ENCODE data around the gene SLC1A5.
A peak's percentile ranks its signal among the peaks of the same experiment; 100 is the strongest.

The SLC1A5 gene

DNA sequence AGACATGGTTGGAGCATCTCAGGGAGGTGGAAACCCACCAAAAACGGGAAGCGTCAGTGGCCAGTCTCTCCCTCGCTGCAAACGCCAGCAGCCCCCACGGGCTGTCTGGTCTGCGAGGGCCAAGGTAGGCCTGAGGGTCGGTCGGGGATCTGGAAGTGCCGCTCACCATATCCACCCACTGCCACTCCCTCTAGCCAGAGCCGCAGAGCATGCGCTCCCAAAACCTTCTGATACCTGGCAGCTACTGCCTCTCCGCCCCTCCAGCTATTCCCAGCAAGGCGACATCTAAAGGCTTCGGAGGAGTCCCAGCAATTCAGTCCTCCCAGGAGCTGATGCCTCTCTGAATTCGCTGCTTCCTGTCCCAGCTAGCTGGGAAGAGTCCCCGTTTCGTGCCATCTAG is 46.9 kb downstream of the SLC1A5 start:
- DNase-seq, result no peak

DNA sequence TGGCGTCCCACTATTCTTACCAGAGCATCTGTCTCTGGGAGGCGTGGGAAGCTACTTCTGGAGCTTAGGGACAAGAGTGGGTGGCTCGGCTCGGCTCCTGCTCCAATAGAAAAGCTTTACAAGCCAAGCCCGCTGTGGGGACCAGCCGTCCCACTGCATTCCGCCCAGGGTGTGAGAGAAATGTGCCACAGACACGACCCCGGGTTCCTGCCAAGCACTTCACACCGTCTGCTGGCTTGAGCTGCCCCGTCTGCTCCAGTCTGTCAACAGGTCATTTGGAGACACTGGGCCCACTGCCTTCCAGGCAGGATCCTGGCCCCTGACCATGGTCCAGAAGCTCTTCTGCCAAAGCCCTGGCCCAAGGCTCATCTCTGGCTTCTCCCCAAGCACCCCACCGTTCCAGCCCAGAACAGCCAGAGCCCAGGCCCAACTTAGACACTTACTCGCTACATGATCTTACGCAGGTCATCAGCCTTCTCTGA is 49.1 kb downstream of the SLC1A5 start:
- no peak for DNase-seq

DNA sequence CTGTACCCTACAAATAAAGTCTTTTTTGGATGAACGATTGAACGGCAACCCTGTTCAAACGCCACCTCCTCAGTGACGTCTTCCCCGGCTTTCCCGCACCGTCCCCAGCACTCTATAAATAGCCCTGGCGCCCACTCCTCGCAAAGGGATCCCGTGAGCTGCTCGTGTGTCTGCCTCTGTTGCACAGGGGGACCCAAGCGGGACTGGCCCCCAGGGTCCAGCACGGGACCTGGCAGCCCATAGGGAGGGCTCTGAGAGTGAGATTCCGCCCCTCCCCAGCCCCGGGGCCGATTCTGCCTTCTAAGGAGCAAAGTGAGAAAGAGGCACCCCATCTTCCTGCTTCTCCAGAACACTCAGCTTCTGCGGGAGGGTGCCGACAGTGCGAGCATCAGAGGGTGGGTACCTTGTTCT is 50.6 kb downstream of the SLC1A5 start:
- DNase-seq, result no peak

DNA sequence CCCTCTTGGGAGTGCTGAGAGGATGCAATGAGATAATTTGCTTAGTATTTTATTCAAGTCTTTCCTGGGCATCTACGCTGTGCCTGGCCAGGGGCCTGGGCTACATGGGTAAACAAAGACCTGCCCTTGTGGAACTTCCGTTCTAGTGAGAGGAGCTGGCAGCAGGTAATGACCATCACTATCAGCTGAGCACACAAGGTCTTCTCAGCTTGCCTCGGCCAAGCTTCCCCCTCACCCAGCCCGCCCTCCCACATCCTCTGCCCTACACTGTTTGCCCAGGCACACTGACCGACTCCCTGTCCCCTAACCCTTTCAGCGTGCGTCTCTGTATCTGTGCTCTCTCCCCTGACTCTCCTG is 51.1 kb downstream of the SLC1A5 start:
- DNase-seq, result no peak

DNA sequence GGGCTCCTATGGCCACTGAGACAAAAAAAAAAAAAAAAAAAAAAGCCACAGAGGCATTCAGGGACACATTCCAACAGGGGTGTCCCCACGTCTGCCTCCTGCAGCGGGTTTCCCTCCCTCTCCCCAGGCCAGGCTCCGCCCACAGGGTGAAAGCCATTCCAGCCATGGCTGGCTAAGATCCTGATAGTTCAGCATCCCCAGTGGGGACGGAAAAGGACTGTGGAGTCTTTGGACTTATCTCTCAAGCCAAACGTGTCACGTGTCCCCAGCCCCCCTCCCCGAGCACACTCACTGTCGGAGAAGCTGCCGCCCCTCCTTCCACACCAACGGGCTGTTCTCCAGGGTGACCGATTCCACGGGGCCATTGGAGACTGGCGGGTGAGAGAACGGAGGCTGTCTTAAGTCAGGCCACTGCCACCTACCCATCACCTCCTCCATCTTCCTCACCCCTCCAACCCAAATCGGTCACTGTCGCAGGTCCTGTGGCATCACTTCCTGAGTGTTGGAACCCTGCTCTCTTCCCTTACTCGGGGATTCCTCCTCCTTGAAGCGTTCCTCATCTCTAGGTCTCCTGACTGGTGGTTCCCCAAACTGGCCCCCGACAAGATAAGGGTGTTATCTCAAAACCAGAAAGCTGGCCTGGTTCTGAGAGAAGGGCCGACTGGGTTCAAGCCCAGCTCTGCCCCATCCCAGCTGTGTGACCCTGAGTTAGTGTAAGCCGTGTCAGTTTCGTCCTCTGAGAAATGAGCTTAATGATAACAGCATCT is 51.7 kb downstream of the SLC1A5 start:
- DNase-seq, result no peak

DNA sequence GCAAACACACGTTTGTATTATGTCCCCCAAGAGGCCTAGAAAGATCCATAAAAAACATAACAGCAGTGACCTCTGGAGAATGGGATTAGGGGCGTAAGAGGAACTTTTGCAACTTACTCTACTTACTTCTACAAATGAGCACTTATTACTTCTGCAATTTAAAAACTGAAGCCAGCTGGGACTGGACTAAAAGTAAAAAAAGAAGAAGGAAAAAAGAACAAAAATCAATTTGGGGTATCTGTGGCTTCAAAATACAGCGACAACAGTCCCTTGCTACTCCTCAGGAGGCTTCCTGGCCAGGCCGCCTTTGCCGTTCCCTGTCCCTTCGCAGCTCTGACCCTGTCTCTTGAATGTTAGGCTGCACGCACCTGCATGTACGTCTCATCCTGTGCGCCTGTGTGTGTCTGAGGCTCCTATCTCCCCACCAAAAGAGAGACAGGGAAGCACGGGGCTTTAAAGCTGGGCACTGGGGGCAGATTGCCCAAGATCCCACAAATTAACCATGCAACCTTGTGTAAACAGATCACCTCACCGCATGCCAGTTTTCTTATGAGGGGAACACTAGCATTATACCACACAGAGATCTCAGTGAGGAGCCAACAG is 54.6 kb downstream of the SLC1A5 start:
- DNase-seq, result no peak

GRCh38 chr19:46732966-46733689 is 55.3 kb downstream of the SLC1A5 start:
- DNase-seq, result no peak

GRCh38 chr19:46732172-46732938 is 56.0 kb downstream of the SLC1A5 start:
- DNase-seq, result no peak

- no peak for DNase-seq
These were observed 56.8 kb downstream of the SLC1A5 start for GRCh38 chr19:46731584-46731983.

- no peak for DNase-seq
These were observed 57.3 kb downstream of the SLC1A5 start for GRCh38 chr19:46731007-46731501.

- DNase-seq, result no peak
These were observed 57.8 kb downstream of the SLC1A5 start for GRCh38 chr19:46730595-46730994.

GRCh38 chr19:46730187-46730586 is 58.2 kb downstream of the SLC1A5 start:
- DNase-seq, result no peak

DNA sequence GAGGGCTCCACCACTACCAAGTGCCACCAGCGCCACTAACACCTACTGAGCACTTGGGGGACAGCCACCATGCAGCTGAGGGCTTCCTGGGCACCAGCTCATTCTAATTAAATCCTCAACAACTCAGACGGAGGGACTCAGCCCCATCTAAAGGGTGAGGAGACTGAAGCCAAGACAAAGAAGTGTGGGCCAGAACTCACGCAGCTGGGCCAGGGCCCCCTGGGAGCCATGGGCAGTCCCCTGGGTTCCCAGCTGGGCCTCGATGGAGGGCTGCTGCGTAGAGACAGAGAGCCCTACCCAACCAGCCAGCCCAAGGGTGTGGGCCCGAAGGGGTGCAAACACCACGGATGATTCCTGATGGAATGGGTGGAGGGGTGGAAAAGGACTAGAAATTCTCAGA is 58.7 kb downstream of the SLC1A5 start:
- DNase-seq, result no peak

- DNase-seq, result peak; percentile 77 to 82
These were observed 59.6 kb downstream of the SLC1A5 start for GRCh38 chr19:46728693-46729339.

DNA sequence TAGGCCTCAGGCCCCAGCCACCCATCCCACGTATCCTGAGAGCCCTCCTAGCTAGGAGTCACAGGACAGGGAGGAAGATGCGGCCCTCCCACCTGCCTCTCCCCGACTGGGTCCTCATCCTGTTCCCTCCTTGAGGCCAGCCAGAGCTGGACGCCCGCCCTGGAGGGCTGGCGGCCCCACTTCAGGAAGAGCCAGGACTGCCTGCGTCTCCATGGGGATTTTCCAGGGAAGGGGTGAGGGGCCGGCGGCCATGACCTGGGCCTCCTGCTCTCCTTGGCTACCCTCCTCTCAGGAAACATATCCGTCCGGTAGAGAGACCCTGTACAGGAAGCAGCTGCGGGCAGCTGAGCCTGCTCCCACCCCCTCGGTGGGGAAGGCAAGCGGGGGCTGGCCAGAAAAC is 60.2 kb downstream of the SLC1A5 start:
- DNase-seq, result no peak

DNA sequence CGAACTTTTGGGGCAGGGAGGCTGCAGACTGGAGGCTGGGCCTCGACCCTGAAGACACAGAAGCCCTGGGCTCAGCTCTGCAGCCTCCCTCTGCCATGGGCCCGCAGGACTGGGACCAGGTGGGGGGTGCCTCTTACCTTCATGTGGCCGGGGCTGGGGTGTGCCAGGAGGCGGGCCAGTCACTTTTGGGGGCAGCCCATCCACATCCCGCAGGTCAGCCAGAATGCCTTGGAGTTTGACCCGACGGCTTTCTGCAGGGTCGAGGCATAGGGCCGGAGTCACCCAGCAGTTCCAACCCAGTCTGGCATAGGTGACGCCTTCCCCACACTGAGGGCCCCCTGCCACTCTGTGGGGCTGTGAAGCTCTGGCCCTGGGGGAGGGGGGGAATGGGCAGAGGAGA is 60.6 kb downstream of the SLC1A5 start:
- no peak for DNase-seq

GRCh38 chr19:46726971-46727501 is 61.4 kb downstream of the SLC1A5 start:
- no peak for DNase-seq

DNA sequence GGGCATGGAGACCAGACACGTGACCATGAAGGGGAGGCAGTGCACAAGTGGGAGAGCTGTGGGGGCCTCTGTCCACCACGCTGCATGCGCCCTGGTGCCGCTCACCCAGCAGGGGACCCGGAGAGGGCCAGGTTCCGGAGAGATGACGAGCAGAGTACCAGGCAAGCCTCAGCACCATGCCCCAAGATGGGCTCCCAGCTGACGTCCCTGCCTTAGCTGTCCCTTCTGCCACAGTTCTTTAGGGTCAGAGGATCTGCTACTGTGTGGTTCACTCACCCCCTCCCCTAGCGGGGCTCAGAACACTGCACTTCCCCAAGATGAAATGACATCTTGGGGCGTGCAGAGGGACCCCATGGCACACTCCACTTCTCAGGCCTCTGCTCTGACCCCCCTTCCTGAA is 61.8 kb downstream of the SLC1A5 start:
- DNase-seq, result no peak

- no peak for DNase-seq
These were observed 62.5 kb downstream of the SLC1A5 start for GRCh38 chr19:46725859-46726393.

GRCh38 chr19:46725036-46725820 is 63.2 kb downstream of the SLC1A5 start:
- no peak for DNase-seq
